ENCODE measurements around the gene CFAP206.

DNA sequence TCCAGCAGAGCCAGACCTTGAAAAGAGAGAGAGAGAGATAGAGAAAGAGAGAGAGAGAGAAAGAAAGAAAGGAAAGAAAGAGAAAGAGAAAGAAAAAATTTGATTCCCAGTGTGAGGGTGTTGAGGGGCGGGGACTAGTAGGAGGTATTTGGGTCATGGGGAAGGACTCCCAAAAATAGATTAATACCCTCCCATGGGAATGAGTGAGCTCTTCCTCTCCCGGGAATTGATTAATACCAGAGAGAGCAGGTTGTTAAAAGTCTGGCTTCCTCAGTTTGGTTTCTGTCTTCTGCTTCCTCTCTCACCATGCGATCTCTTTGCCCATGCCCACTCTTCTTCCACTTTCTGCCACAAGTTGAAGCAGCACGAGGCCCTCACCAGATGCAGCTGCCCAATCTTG lies 28.8 kb upstream of the CFAP206 start:
- TF ChIP-seq, protein P1, sequence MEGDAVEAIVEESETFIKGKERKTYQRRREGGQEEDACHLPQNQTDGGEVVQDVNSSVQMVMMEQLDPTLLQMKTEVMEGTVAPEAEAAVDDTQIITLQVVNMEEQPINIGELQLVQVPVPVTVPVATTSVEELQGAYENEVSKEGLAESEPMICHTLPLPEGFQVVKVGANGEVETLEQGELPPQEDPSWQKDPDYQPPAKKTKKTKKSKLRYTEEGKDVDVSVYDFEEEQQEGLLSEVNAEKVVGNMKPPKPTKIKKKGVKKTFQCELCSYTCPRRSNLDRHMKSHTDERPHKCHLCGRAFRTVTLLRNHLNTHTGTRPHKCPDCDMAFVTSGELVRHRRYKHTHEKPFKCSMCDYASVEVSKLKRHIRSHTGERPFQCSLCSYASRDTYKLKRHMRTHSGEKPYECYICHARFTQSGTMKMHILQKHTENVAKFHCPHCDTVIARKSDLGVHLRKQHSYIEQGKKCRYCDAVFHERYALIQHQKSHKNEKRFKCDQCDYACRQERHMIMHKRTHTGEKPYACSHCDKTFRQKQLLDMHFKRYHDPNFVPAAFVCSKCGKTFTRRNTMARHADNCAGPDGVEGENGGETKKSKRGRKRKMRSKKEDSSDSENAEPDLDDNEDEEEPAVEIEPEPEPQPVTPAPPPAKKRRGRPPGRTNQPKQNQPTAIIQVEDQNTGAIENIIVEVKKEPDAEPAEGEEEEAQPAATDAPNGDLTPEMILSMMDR (IDR thresholded peaks at IDR 0.05) = no peak
- no peak for TF ChIP-seq POLR2A (IDR thresholded peaks at IDR 0.05)
- no peak for TF ChIP-seq POLR2AphosphoS5 (IDR thresholded peaks at IDR 0.05; ENCODE audit: insufficient read depth in 1 of 2, low read depth in 1 of 2)

Measured in vagina (tissue), 2 donors.